Astrocyte (in vitro differentiated cells and primary cell): Measurements from ENCODE around the gene INPP4A. TPM values are rescaled to one million over a fixed set of nuclear protein-coding genes. Genes with fewer than 3 reads are reported as not detected.

Experiments
- DNase-seq: peaks from one replicate; pipeline ENCODE4 v3.0.0-alpha.2; 2010; ENCODE audit warnings: low read depth
- FAIRE-seq: peaks from 2 replicates; lab custom pipeline; 2011; peaks lifted over from hg19 to GRCh38; lab: Jason Lieb, UNC
- H2AFZ ChIP-seq: 2 replicates; pipeline ENCODE4 v1.6.0; 2012; ENCODE audit warnings: low read depth, low read length, inconsistent platforms
- H3K27ac ChIP-seq: 2 replicates; pipeline ENCODE4 v1.5.1; 2011; ENCODE audit warnings: low read depth, low read length, inconsistent platforms
- H3K27me3 ChIP-seq: 2 replicates; pipeline ENCODE4 v1.6.0; 2011; ENCODE audit warnings: low read length, inconsistent platforms; ENCODE audit not compliant: insufficient read depth
- H3K36me3 ChIP-seq: 2 replicates; pipeline ENCODE4 v1.5.1; 2011; ENCODE audit warnings: low read length, inconsistent platforms; ENCODE audit not compliant: insufficient read depth
- H3K4me1 ChIP-seq: 2 replicates; pipeline ENCODE4 v1.5.1; 2011; ENCODE audit warnings: low read length, inconsistent platforms; ENCODE audit not compliant: insufficient read depth
- H3K4me2 ChIP-seq: 2 replicates; pipeline ENCODE4 v1.6.0; 2012; ENCODE audit warnings: low read length, inconsistent platforms
- H3K4me3 ChIP-seq: 2 replicates; pipeline ENCODE4 v1.5.1; 2011; ENCODE audit warnings: low read depth, mild to moderate bottlenecking, low read length, inconsistent platforms; ENCODE audit not compliant: insufficient read depth
- H3K79me2 ChIP-seq: 2 replicates; pipeline ENCODE4 v1.6.0; 2012; ENCODE audit warnings: mild to moderate bottlenecking, low read length, inconsistent platforms; ENCODE audit not compliant: insufficient read depth
- H3K9ac ChIP-seq: 2 replicates; pipeline ENCODE4 v1.6.0; 2012; ENCODE audit warnings: mild to moderate bottlenecking, low read length, inconsistent platforms
- H3K9me3 ChIP-seq: 2 replicates; pipeline ENCODE4 v1.5.1; 2012; ENCODE audit warnings: low read depth, mild to moderate bottlenecking, low read length, inconsistent platforms; ENCODE audit not compliant: insufficient read depth
- H4K20me1 ChIP-seq: 2 replicates; pipeline ENCODE4 v1.6.0; 2012; ENCODE audit warnings: low read length, inconsistent platforms; ENCODE audit not compliant: insufficient read depth
- H3K27ac Mint-ChIP-seq: one replicate; pipeline ENCODE4 v1.8.0; 2021; ENCODE audit warnings: mild to moderate bottlenecking, mixed read lengths; ENCODE audit not compliant: unreplicated experiment
- H3K27me3 Mint-ChIP-seq: one replicate; pipeline ENCODE4 v1.8.0; 2021; ENCODE audit warnings: low read depth, mixed read lengths; ENCODE audit not compliant: unreplicated experiment
- H3K36me3 Mint-ChIP-seq: one replicate; pipeline ENCODE4 v1.8.0; 2021; ENCODE audit warnings: low read depth, mixed read lengths; ENCODE audit not compliant: unreplicated experiment
- H3K4me1 Mint-ChIP-seq: one replicate; pipeline ENCODE4 v1.8.0; 2021; ENCODE audit warnings: low read depth, mixed read lengths; ENCODE audit not compliant: unreplicated experiment
- H3K4me3 Mint-ChIP-seq: one replicate; pipeline ENCODE4 v1.8.0; 2021; ENCODE audit warnings: mild to moderate bottlenecking, moderate library complexity, mixed read lengths; ENCODE audit not compliant: unreplicated experiment
- H3K9me3 Mint-ChIP-seq: one replicate; pipeline ENCODE4 v1.8.0; 2021; ENCODE audit warnings: mild to moderate bottlenecking, mixed read lengths; ENCODE audit not compliant: unreplicated experiment
- EZH2 ChIP-seq: IDR thresholded peaks from 2 replicates; pipeline ENCODE4 v1.6.1; 2012; ENCODE audit warnings: mild to moderate bottlenecking, low read length, inconsistent platforms; ENCODE audit not compliant: insufficient read depth
- total RNA-seq: library from RNA; stranded (reverse); gene quantifications from 2 replicates; pipeline ENCODE4 v1.2.1, GENCODE V29; 2021
- TF ChIP-seq, protein P1 (sequence below): IDR thresholded peaks from 2 replicates; pipeline ENCODE4 v1.5.1; 2011; ENCODE audit warnings: low read depth, mild to moderate bottlenecking, inconsistent platforms, low read length, moderate library complexity; ENCODE audit not compliant: insufficient read depth

The INPP4A gene
- total RNA-seq, 1 donor from 2014 or later, result 19.4 TPM

DNA sequence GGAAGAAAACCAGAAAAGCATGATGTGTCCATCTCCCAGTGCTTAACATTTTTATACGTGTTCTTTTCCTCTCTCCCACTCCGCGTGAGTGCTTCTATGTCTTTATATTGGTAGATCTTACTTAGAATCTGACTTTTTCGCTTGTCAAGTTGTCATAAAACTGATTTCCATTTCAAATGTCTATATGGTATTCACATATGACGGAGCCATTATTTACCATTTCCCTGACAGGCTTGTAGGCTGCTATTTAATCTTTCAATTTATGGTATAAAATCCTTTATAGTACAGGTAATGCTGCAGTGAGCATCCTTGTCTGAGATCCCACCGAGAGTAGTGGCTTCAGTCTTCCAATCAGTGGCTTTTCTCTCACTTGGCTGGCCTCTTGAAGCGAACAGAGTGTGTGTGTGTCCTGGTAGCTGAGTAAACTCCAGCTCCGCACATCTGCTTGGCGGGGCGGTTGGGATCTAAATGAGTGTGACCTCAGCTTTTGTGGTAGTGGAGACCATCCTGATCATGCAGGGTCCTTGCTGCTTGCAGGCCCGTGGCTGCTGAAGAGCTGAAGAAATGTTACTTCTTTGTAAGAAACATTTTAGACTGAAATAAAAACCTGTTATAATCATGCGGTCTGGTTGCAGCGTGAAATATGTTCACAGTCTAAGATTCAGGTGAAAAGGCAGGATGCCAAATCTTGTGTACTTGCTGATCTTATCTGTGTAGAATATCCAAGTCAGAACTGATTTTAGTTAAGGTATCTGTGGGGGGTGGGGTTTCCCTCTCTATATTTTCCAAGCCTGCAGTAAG, 40.2 kb downstream of the INPP4A start:
- Histone ChIP-seq H3K4me1 (peaks cover 7% of the 10 kb centered on the region), H3K4me2 (no peak overlapping the region), H3K27ac (no peak overlapping the region), H4K20me1 (peaks cover 83% of the 10 kb centered on the region), H2AFZ (no peak overlapping the region), H3K9ac (no peak overlapping the region), H3K36me3 (no peaks in the 10 kb centered on the region), H3K4me3 (no peak overlapping the region), H3K79me2 (peaks cover 38% of the 10 kb centered on the region), H3K9me3 (no peaks in the 10 kb centered on the region), H3K27me3 (no peaks in the 10 kb centered on the region)
- no peaks in the 10 kb centered on the region for H3K9me3 Mint-ChIP-seq
- H3K4me3 Mint-ChIP-seq, result no peak overlapping the region
- H3K36me3 Mint-ChIP-seq, result no peaks in the 10 kb centered on the region
- H3K27ac Mint-ChIP-seq, result no peak overlapping the region
- FAIRE-seq, result no peak
- no peaks in the 10 kb centered on the region for H3K27me3 Mint-ChIP-seq
- DNase-seq, result no peak
- H3K4me1 Mint-ChIP-seq, result peaks cover 22% of the 10 kb centered on the region
- TF ChIP-seq, protein P1, sequence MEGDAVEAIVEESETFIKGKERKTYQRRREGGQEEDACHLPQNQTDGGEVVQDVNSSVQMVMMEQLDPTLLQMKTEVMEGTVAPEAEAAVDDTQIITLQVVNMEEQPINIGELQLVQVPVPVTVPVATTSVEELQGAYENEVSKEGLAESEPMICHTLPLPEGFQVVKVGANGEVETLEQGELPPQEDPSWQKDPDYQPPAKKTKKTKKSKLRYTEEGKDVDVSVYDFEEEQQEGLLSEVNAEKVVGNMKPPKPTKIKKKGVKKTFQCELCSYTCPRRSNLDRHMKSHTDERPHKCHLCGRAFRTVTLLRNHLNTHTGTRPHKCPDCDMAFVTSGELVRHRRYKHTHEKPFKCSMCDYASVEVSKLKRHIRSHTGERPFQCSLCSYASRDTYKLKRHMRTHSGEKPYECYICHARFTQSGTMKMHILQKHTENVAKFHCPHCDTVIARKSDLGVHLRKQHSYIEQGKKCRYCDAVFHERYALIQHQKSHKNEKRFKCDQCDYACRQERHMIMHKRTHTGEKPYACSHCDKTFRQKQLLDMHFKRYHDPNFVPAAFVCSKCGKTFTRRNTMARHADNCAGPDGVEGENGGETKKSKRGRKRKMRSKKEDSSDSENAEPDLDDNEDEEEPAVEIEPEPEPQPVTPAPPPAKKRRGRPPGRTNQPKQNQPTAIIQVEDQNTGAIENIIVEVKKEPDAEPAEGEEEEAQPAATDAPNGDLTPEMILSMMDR, result no peak
- no peak for TF ChIP-seq EZH2

DNA sequence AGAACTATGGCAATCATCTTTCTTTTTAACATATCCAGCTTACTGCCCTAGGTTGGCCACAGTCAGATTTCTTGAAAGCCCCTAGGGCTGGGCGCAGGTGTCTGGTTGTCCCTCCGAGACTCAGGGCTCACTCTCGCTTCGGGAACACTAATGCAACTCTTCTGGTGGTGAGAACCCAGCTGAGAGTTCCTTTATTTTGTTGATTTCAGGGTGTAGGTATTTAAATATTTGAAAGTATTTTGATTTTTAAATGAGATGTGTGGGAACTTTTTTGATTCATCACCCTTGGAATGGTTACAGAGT, 40.7 kb downstream of the INPP4A start:
- Histone ChIP-seq H3K4me2 (no peak overlapping the region), H4K20me1 (peaks cover 83% of the 10 kb centered on the region), H3K4me1 (peaks cover 1% of the 10 kb centered on the region), H2AFZ (no peak overlapping the region), H3K79me2 (peaks cover 42% of the 10 kb centered on the region), H3K27me3 (no peaks in the 10 kb centered on the region), H3K9ac (no peak overlapping the region), H3K36me3 (no peaks in the 10 kb centered on the region), H3K4me3 (no peak overlapping the region), H3K27ac (no peak overlapping the region), H3K9me3 (no peaks in the 10 kb centered on the region)
- Mint-ChIP-seq H3K4me3 (no peak overlapping the region), H3K9me3 (no peaks in the 10 kb centered on the region), H3K4me1 (peaks cover 22% of the 10 kb centered on the region), H3K36me3 (no peaks in the 10 kb centered on the region), H3K27ac (no peak overlapping the region), H3K27me3 (no peaks in the 10 kb centered on the region)
- FAIRE-seq (no peak), DNase-seq (no peak)
- TF ChIP-seq EZH2, result no peak
- TF ChIP-seq, protein P1, result no peak

DNA sequence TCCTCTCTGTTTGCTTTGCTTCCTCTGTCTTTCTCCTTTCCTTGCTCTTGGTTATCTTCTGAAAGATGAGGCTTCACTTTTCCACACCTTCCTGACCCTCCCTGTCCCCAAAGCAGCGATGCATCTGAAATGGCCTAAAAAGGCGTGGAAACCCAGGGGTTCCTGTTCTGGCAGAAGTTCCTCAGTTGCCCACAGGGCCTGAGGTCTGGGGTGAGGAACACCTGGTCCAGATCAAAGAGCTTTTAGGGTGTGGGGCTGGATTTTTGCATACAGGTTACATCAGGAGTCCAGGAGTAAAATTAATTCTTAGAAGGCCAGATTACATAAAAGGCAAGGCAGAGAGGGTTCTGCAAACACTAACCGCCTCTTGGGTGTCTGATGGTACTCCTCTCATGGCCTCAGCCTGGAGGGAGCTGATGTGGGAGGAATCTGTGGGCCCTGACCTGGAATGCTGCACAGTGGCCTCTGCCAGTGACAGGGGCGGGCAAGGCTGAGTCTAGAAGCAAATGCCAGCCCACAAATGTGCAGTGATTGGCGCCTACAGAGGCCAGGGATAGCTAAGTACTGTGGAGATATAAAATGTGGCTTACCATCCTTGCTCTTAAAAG, 41.8 kb downstream of the INPP4A start:
- FAIRE-seq (no peak), DNase-seq (no peak)
- Histone ChIP-seq H3K4me2 (no peak overlapping the region), H3K9me3 (no peaks in the 10 kb centered on the region), H3K4me3 (no peak overlapping the region), H3K27me3 (no peaks in the 10 kb centered on the region), H4K20me1 (peaks cover 74% of the 10 kb centered on the region), H3K4me1 (no peaks in the 10 kb centered on the region), H3K79me2 (peaks cover 35% of the 10 kb centered on the region), H3K27ac (no peak overlapping the region), H2AFZ (no peak overlapping the region), H3K9ac (no peak overlapping the region), H3K36me3 (no peaks in the 10 kb centered on the region)
- H3K27ac Mint-ChIP-seq, result no peak overlapping the region
- H3K9me3 Mint-ChIP-seq, result no peaks in the 10 kb centered on the region
- TF ChIP-seq, protein P1, result no peak
- TF ChIP-seq EZH2, result no peak
- no peaks in the 10 kb centered on the region for H3K36me3 Mint-ChIP-seq
- H3K4me1 Mint-ChIP-seq, result peaks cover 22% of the 10 kb centered on the region
- H3K4me3 Mint-ChIP-seq, result no peak overlapping the region
- no peaks in the 10 kb centered on the region for H3K27me3 Mint-ChIP-seq
